Measurements from ENCODE around the gene RNF144A. TPM values are rescaled to one million over a fixed set of nuclear protein-coding genes. Genes with fewer than 3 reads are reported as not detected.

The RNF144A gene
- total and polyA plus RNA-seq, 2 donors from 2014 or later: 4.2 to 12.3 TPM

- Histone ChIP-seq H3K36me3 (ENCODE audit: control insufficient read depth in 2 of 3, insufficient read depth in 3 of 3, low read length in 3 of 3) (peaks cover 0 to 6% (median 3%) of the 10 kb centered on the region in 3 donors), H3K4me3 (ENCODE audit: low read length in 3 of 3) (no peak overlapping the region), H3K27ac (ENCODE audit: low read depth in 2 of 2, low read length in 2 of 2) (peak overlapping the region in 1 of 2 donors; percentile 25), H3K4me1 (ENCODE audit: control insufficient read depth in 2 of 3, insufficient read depth in 2 of 3, low read depth in 1 of 3, low read length in 3 of 3) (peaks cover 0 to 2% (median 0%) of the 10 kb centered on the region in 3 donors), H3K27me3 (ENCODE audit: control insufficient read depth, insufficient read depth, low read length) (no peaks in the 10 kb centered on the region), H3K9me3 (ENCODE audit: control insufficient read depth in 2 of 3, insufficient read depth in 1 of 3, low read length in 3 of 3) (no peaks in the 10 kb centered on the region), H3K9ac (ENCODE audit: low read length in 3 of 3) (no peak overlapping the region)
- FAIRE-seq (no peak), DNase-seq (no peak)
- TF ChIP-seq, protein P1, sequence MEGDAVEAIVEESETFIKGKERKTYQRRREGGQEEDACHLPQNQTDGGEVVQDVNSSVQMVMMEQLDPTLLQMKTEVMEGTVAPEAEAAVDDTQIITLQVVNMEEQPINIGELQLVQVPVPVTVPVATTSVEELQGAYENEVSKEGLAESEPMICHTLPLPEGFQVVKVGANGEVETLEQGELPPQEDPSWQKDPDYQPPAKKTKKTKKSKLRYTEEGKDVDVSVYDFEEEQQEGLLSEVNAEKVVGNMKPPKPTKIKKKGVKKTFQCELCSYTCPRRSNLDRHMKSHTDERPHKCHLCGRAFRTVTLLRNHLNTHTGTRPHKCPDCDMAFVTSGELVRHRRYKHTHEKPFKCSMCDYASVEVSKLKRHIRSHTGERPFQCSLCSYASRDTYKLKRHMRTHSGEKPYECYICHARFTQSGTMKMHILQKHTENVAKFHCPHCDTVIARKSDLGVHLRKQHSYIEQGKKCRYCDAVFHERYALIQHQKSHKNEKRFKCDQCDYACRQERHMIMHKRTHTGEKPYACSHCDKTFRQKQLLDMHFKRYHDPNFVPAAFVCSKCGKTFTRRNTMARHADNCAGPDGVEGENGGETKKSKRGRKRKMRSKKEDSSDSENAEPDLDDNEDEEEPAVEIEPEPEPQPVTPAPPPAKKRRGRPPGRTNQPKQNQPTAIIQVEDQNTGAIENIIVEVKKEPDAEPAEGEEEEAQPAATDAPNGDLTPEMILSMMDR (IDR thresholded peaks at IDR 0.05; ENCODE audit: borderline replicate concordance, extremely low read depth, insufficient read depth): no peak
- intact Hi-C loops (cut with DNase I): no loop called here
Observed at GRCh38 chr2:6945087-6945813, 28.0 kb downstream of the RNF144A start.

GRCh38 chr2:6945821-6946220, 28.6 kb downstream of the RNF144A start:
- Histone ChIP-seq H3K9me3 (ENCODE audit: control insufficient read depth in 2 of 3, insufficient read depth in 1 of 3, low read length in 3 of 3) (no peaks in the 10 kb centered on the region), H3K4me1 (ENCODE audit: control insufficient read depth in 2 of 3, insufficient read depth in 2 of 3, low read depth in 1 of 3, low read length in 3 of 3) (peaks cover 0 to 2% (median 0%) of the 10 kb centered on the region in 3 donors), H3K27ac (ENCODE audit: low read depth in 2 of 2, low read length in 2 of 2) (no peak overlapping the region), H3K9ac (ENCODE audit: low read length in 3 of 3) (no peak overlapping the region), H3K4me3 (ENCODE audit: low read length in 3 of 3) (no peak overlapping the region), H3K27me3 (ENCODE audit: control insufficient read depth, insufficient read depth, low read length) (no peaks in the 10 kb centered on the region), H3K36me3 (ENCODE audit: control insufficient read depth in 2 of 3, insufficient read depth in 3 of 3, low read length in 3 of 3) (peaks cover 0 to 6% (median 3%) of the 10 kb centered on the region in 3 donors)
- FAIRE-seq (no peak), DNase-seq (no peak)
- TF ChIP-seq, protein P1 (IDR thresholded peaks at IDR 0.05; ENCODE audit: borderline replicate concordance, extremely low read depth, insufficient read depth): no peak
- intact Hi-C loops (cut with DNase I): no loop called here

DNA sequence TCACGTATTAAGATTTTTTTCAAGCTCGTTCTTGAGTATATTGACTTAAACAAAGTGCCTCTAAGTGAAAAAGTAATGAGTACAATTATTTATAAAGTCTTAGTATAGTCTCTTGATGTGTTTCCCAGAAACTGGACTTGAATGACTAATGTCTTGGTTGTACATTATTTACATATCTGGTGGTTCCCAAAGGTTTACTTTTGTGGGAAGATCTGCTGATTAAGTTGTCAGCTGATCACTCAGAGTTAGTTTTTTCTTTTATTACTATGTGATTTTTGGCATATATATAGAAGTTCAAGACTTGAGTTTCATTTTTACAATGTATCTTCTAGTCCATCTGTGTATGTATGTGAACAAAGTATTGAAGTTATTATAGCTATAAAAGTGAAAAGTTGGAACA, 29.5 kb downstream of the RNF144A start:
- Histone ChIP-seq H3K9me3 (ENCODE audit: control insufficient read depth in 2 of 3, insufficient read depth in 1 of 3, low read length in 3 of 3) (no peaks in the 10 kb centered on the region), H3K27me3 (ENCODE audit: control insufficient read depth, insufficient read depth, low read length) (no peaks in the 10 kb centered on the region), H3K4me1 (ENCODE audit: control insufficient read depth in 2 of 3, insufficient read depth in 2 of 3, low read depth in 1 of 3, low read length in 3 of 3) (peaks cover 0 to 2% (median 0%) of the 10 kb centered on the region in 3 donors), H3K27ac (ENCODE audit: low read depth in 2 of 2, low read length in 2 of 2) (no peak overlapping the region), H3K36me3 (ENCODE audit: control insufficient read depth in 2 of 3, insufficient read depth in 3 of 3, low read length in 3 of 3) (peaks cover 0 to 6% (median 3%) of the 10 kb centered on the region in 3 donors), H3K4me3 (ENCODE audit: low read length in 3 of 3) (no peak overlapping the region), H3K9ac (ENCODE audit: low read length in 3 of 3) (no peak overlapping the region)
- DNase-seq (no peak), FAIRE-seq (no peak)
- intact Hi-C loops (cut with DNase I): no loop called here
- TF ChIP-seq, protein P1 (IDR thresholded peaks at IDR 0.05; ENCODE audit: borderline replicate concordance, extremely low read depth, insufficient read depth): no peak

Data from kidney (tissue), 14 donors.